GM23338 (cell line): ENCODE data around the gene RTN4RL2. TPM values are rescaled to one million over a fixed set of nuclear protein-coding genes. Genes with fewer than 3 reads are reported as not detected.

Experiments
- CTCF ChIP-seq, 2 experiments: fragments of 200-600 bp in 1 of 2; sonication (generic) in 1 of 2; conservative IDR thresholded peaks; 2 replicates each; pipeline versions ENCODE4 v1.5.1 to v1.6.1; 2016 to 2017; ENCODE audit warnings: antibody characterized with exemption in 2 of 2, low read depth in 2 of 2, mild to moderate bottlenecking in 2 of 2, moderate library complexity in 1 of 2
- EZH2 ChIP-seq: fragments of 200-600 bp; sonication (generic); IDR thresholded peaks from one replicate; pipeline ENCODE4 v1.8.0; 2017; ENCODE audit warnings: antibody characterized with exemption, mild to moderate bottlenecking, low read depth; ENCODE audit not compliant: unreplicated experiment
- EZH2phosphoT487 ChIP-seq: fragments of 200-600 bp; sonication (generic); IDR thresholded peaks from one replicate; pipeline ENCODE4 v1.8.1; 2018; ENCODE audit warnings: antibody characterized with exemption; ENCODE audit not compliant: unreplicated experiment
- JUNB ChIP-seq: IDR thresholded peaks from one replicate; pipeline ENCODE4 v1.6.1; 2016; ENCODE audit warnings: antibody characterized with exemption; ENCODE audit not compliant: unreplicated experiment
- ZNF114 ChIP-seq: fragments of 250-450 bp; sonication (Bioruptor Pico); IDR thresholded peaks from 2 replicates; pipeline ENCODE4 v1.5.0; 2020; ENCODE audit warnings: mild to moderate bottlenecking, moderate library complexity
- ZNF331 ChIP-seq: fragments of 250-450 bp; sonication (Bioruptor Pico); IDR thresholded peaks from 2 replicates; pipeline ENCODE4 v1.5.0; 2020; ENCODE audit warnings: low read depth, mild to moderate bottlenecking, moderate library complexity
- polyA plus RNA-seq: library from polyadenylated mRNA; unstranded; fragments of >200 nt; fragmentation: Nextera tagmentation; extraction: Ambion mirVana; gene quantifications from 2 replicates; pipeline ENCODE4 v1.2.1, GENCODE V29; 2016
- total RNA-seq: library from RNA; depleted of rRNA; stranded (reverse); fragments of >200 nt; shearing (Covaris generic); gene quantifications from 2 replicates; pipeline ENCODE4 v1.2.3, GENCODE V29; 2014
- TF ChIP-seq, protein P1 (sequence below): fragments of 250-450 bp; sonication (Bioruptor Pico); IDR thresholded peaks from 2 replicates; pipeline ENCODE4 v1.5.0; 2020; ENCODE audit warnings: mild to moderate bottlenecking, moderate library complexity
- TF ChIP-seq, protein P2 (sequence below): IDR thresholded peaks from 2 replicates; pipeline ENCODE4 v1.6.1; 2016; ENCODE audit warnings: antibody characterized with exemption

The RTN4RL2 gene
- total and polyA plus RNA-seq, 2 experiments from 2014 or later, result 13.9 to 15.9 TPM

- TF ChIP-seq, protein P1, sequence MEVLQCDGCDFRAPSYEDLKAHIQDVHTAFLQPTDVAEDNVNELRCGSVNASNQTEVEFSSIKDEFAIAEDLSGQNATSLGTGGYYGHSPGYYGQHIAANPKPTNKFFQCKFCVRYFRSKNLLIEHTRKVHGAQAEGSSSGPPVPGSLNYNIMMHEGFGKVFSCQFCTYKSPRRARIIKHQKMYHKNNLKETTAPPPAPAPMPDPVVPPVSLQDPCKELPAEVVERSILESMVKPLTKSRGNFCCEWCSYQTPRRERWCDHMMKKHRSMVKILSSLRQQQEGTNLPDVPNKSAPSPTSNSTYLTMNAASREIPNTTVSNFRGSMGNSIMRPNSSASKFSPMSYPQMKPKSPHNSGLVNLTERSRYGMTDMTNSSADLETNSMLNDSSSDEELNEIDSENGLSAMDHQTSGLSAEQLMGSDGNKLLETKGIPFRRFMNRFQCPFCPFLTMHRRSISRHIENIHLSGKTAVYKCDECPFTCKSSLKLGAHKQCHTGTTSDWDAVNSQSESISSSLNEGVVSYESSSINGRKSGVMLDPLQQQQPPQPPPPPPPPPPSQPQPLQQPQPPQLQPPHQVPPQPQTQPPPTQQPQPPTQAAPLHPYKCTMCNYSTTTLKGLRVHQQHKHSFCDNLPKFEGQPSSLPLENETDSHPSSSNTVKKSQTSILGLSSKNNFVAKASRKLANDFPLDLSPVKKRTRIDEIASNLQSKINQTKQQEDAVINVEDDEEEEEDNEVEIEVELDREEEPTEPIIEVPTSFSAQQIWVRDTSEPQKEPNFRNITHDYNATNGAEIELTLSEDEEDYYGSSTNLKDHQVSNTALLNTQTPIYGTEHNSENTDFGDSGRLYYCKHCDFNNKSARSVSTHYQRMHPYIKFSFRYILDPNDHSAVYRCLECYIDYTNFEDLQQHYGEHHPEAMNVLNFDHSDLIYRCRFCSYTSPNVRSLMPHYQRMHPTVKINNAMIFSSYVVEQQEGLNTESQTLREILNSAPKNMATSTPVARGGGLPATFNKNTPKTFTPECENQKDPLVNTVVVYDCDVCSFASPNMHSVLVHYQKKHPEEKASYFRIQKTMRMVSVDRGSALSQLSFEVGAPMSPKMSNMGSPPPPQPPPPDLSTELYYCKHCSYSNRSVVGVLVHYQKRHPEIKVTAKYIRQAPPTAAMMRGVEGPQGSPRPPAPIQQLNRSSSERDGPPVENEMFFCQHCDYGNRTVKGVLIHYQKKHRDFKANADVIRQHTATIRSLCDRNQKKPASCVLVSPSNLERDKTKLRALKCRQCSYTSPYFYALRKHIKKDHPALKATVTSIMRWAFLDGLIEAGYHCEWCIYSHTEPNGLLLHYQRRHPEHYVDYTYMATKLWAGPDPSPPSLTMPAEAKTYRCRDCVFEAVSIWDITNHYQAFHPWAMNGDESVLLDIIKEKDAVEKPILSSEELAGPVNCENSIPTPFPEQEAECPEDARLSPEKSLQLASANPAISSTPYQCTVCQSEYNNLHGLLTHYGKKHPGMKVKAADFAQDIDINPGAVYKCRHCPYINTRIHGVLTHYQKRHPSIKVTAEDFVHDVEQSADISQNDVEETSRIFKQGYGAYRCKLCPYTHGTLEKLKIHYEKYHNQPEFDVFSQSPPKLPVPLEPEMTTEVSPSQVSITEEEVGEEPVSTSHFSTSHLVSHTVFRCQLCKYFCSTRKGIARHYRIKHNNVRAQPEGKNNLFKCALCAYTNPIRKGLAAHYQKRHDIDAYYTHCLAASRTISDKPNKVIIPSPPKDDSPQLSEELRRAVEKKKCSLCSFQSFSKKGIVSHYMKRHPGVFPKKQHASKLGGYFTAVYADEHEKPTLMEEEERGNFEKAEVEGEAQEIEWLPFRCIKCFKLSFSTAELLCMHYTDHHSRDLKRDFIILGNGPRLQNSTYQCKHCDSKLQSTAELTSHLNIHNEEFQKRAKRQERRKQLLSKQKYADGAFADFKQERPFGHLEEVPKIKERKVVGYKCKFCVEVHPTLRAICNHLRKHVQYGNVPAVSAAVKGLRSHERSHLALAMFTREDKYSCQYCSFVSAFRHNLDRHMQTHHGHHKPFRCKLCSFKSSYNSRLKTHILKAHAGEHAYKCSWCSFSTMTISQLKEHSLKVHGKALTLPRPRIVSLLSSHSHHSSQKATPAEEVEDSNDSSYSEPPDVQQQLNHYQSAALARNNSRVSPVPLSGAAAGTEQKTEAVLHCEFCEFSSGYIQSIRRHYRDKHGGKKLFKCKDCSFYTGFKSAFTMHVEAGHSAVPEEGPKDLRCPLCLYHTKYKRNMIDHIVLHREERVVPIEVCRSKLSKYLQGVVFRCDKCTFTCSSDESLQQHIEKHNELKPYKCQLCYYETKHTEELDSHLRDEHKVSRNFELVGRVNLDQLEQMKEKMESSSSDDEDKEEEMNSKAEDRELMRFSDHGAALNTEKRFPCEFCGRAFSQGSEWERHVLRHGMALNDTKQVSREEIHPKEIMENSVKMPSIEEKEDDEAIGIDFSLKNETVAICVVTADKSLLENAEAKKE (CRISPR knock-in tag), result no peak
- TF ChIP-seq, protein P2, sequence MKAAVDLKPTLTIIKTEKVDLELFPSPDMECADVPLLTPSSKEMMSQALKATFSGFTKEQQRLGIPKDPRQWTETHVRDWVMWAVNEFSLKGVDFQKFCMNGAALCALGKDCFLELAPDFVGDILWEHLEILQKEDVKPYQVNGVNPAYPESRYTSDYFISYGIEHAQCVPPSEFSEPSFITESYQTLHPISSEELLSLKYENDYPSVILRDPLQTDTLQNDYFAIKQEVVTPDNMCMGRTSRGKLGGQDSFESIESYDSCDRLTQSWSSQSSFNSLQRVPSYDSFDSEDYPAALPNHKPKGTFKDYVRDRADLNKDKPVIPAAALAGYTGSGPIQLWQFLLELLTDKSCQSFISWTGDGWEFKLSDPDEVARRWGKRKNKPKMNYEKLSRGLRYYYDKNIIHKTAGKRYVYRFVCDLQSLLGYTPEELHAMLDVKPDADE, result no peak
- TF ChIP-seq JUNB (no peak), EZH2 (no peak), EZH2phosphoT487 (no peak), ZNF331 (CRISPR knock-in tag) (no peak), ZNF114 (CRISPR knock-in tag) (no peak), CTCF (conservative IDR thresholded peaks at IDR 0.05; ENCODE audit: low read depth in 2 of 2) (no peak)
Measured at GRCh38 chr11:57483562-57483918, 23.2 kb downstream of the RTN4RL2 start (continued).
